Measurements from ENCODE around the gene CAMK2G.

CAMK2G gene

GRCh38 chr10:73859784-73860491, 14.4 kb downstream of the CAMK2G start:
- no peak for DNase-seq

- no peak for DNase-seq
Observed at GRCh38 chr10:73859428-73859783, 14.9 kb downstream of the CAMK2G start.

GRCh38 chr10:73858750-73859427, 15.5 kb downstream of the CAMK2G start:
- DNase-seq: no peak

- DNase-seq: no peak
Observed at GRCh38 chr10:73858013-73858708, 16.2 kb downstream of the CAMK2G start.

- DNase-seq: no peak
Observed at GRCh38 chr10:73857446-73857845, 16.9 kb downstream of the CAMK2G start.

- no peak for DNase-seq
Observed at GRCh38 chr10:73856261-73856660, 18.1 kb downstream of the CAMK2G start.

- DNase-seq: no peak
Observed at GRCh38 chr10:73855413-73855812, 18.9 kb downstream of the CAMK2G start.

GRCh38 chr10:73854310-73854709, 20.0 kb downstream of the CAMK2G start:
- DNase-seq: no peak

GRCh38 chr10:73853196-73853595, 21.2 kb downstream of the CAMK2G start:
- no peak for DNase-seq

GRCh38 chr10:73850863-73851461, 23.4 kb downstream of the CAMK2G start:
- no peak for DNase-seq

- DNase-seq: no peak
Observed at GRCh38 chr10:73850211-73850610, 24.1 kb downstream of the CAMK2G start.

GRCh38 chr10:73848821-73849489, 25.4 kb downstream of the CAMK2G start:
- DNase-seq: peak; percentile 92

GRCh38 chr10:73847031-73847430, 27.3 kb downstream of the CAMK2G start:
- no peak for DNase-seq

- DNase-seq: no peak
Observed at GRCh38 chr10:73843261-73843660, 31.1 kb downstream of the CAMK2G start.

- DNase-seq: no peak
Observed at GRCh38 chr10:73842349-73842748, 32.0 kb downstream of the CAMK2G start.

GRCh38 chr10:73841526-73842285, 32.6 kb downstream of the CAMK2G start:
- DNase-seq: no peak

- no peak for DNase-seq
Observed at GRCh38 chr10:73841061-73841421, 33.3 kb downstream of the CAMK2G start.

GRCh38 chr10:73840403-73841060, 33.8 kb downstream of the CAMK2G start:
- no peak for DNase-seq

GRCh38 chr10:73840056-73840402, 34.3 kb downstream of the CAMK2G start:
- DNase-seq: no peak

GRCh38 chr10:73839276-73839966, 34.9 kb downstream of the CAMK2G start:
- DNase-seq: no peak

- no peak for DNase-seq
Observed at GRCh38 chr10:73838827-73839226, 35.5 kb downstream of the CAMK2G start.
